Activated naive CD4-positive, alpha-beta T cell treated with anti-CD3 and anti-CD28 coated beads for 36 hours (primary cell): ENCODE results near the gene KCNJ9. TPM values are rescaled to one million over a fixed set of nuclear protein-coding genes. Genes with fewer than 3 reads are reported as not detected.
A peak's percentile ranks its signal among the peaks of the same experiment; 100 is the strongest.

Experiments used
- CTCF ChIA-PET: fragments of 350-600 bp; sonication (Branson Sonifier 250); formaldehyde crosslinking; loops from one replicate; lab custom pipeline; 2021; ENCODE audit warnings: antibody characterized with exemption; lab: Charles Lee
- DNase-seq: peaks from one replicate; pipeline ENCODE4 v3.0.0-alpha.2; 2020
- H3K27ac Mint-ChIP-seq: one replicate; pipeline ENCODE4 v1.8.0; 2021; ENCODE audit warnings: mild to moderate bottlenecking, mixed read lengths
- H3K27me3 Mint-ChIP-seq: one replicate; pipeline ENCODE4 v1.8.0; 2021; ENCODE audit warnings: low read depth, mixed read lengths
- H3K36me3 Mint-ChIP-seq: one replicate; pipeline ENCODE4 v1.8.0; 2021; ENCODE audit warnings: low read depth, mixed read lengths
- H3K4me1 Mint-ChIP-seq: one replicate; pipeline ENCODE4 v1.8.0; 2021; ENCODE audit warnings: low read depth, mixed read lengths
- H3K4me3 Mint-ChIP-seq: one replicate; pipeline ENCODE4 v1.8.0; 2021; ENCODE audit warnings: mild to moderate bottlenecking, moderate library complexity, mixed read lengths
- H3K9me3 Mint-ChIP-seq: one replicate; pipeline ENCODE4 v1.8.0; 2021; ENCODE audit warnings: mixed read lengths
- intact Hi-C: fragments of 100-400 bp; cut with micrococcal nuclease; formaldehyde crosslinking; loops from one replicate; pipeline ENCODE4 v1.15.1; 2023
- total RNA-seq, 2 experiments: library from RNA; stranded (reverse); gene quantifications; one replicate each; pipeline ENCODE4 v1.2.3, GENCODE V29; 2021

KCNJ9 gene
- total RNA-seq, 2 experiments from 2014 or later: not detected

DNA sequence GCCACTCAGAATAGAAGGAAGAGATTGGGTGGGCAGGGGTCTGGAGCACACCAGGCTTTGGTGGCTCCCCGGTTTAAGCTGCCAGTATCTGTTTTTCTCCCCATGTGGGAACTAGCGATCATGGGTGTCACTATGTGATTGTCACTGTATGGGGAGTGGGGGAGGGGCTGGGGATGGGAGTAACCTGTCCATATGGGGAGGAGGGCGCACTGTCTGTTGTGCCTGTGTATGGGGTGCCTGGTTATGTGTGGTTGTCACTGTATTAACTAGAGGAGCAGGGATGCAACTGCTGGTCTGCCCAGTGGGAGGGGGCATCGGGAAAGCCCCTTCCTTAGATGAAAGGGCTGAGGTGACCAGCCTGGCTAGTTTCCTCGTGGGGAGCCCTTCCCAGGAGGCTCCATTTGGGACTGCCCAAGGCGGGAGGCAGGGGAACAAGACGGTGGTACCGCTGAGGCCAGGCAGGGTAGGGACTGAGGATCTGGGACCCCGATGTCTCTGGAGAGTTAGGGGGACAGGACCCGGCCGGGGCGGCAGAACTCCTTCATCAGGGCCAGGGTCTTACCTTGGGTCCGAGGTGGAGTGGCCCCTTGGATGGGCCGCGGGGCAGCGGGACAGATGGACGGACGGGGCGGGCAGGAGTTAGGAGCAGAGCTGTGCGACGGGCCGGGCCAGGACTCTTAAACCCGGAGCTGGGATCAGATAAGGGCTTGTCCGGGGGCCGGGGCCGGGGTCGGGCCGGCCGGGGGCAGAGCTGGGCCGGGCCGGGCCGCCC is 11.7 kb upstream of the KCNJ9 start, which contains the start of gene KCNJ10:
TSS of gene KCNJ10 (minus strand) at position 701 of the 772 bp plus-strand sequence. CDS start 27,628 bp downstream, outside the sequence.
- Mint-ChIP-seq H3K4me1 (peaks cover 16% of the 10 kb centered on the region), H3K27me3 (peaks cover 15% of the 10 kb centered on the region), H3K4me3 (peak within 1 kb of the TSS; percentile 82), H3K36me3 (no peaks in the 10 kb centered on the region), H3K27ac (no peak within 1 kb of the TSS), H3K9me3 (no peaks in the 10 kb centered on the region)
- CTCF ChIA-PET: interaction anchor here (1.1 to 21.7 kb wide), 3 partner anchors 10 to 92 kb away, joined by 3 to 565 read pairs (median 18); no protein-coding TSS in a partner anchor
- DNase-seq: no peak
- intact Hi-C loops: loop anchor here (2.0 kb wide), 1 partner anchor 39 kb away; the partner anchor contains the start of gene PIGM

DNA sequence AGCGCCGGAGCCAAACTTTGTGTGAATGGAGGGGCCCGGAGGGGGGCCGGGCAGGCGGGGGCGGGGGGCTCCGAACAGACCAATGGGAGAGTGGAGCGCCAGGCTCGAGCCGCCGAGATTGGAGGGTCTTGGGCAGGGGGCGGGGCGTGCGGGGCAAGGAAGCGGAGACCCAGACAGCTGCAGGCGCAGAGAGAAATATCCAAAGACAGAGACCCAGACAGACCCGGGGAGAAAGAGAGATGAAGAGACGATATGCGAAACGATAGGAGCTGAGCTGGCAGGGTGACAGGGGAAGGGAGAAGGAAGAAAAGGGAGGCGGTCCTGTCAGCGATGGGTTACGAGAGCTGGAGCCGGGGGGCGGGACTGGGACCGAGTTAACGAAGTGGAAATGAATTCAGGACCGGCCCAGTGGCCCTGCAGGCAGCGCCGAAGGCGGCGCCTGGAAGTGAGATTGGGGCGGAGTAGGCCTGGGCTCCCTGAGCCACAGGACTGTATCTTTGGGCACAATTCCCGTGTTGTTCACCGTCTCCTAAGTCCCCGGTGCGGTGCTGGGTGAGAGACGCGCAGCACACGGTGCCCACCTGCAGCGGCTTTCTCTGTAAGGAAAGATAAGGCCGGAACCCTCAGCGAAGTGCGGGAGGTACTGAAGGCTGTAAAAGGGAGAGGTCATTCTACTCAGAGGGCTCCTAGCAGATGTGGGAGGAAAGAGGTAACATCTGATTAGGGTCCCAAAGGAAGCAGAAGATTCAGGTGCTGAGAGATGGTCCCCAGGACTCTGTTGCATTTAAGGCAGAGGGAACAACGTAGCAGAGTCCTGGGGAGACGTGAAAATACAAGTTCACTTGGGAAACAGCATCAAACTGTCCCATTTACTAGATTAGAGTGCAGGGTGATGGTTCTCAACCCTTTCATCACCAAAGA is 10.8 kb upstream of the KCNJ9 start:
- Mint-ChIP-seq H3K4me3 (peak overlapping the region; percentile 82), H3K27me3 (peaks cover 15% of the 10 kb centered on the region), H3K4me1 (peaks cover 16% of the 10 kb centered on the region), H3K27ac (no peak overlapping the region), H3K36me3 (no peaks in the 10 kb centered on the region), H3K9me3 (no peaks in the 10 kb centered on the region)
- peak; percentile 62 for DNase-seq
- intact Hi-C loops: loop anchor here (2.0 kb wide), 1 partner anchor 40 kb away; the partner anchor contains the start of gene PIGM
- CTCF ChIA-PET: interaction anchor here (1.1 to 21.7 kb wide), 5 partner anchors 9 to 93 kb away, joined by 3 to 565 read pairs (median 7); partner anchors contain the start of gene IGSF8

DNA sequence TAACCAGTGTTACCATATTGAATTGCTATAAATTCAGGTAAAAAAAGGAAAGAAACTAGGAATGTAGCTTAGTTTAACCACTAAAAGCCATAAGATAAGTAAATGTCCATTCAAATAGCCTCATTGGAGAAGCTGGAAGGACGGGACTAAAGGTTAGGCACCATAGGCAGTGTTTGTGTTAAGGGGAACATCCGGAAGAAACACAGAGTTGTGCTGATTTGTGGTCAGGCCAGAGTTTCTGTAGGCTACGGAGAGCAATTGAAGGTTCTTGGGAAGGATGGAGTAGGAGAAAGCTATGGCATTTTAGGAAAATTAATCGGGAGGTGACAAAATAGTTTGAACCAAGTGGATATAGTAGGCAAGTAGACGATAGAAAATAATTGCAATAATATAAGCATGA is 10.0 kb upstream of the KCNJ9 start:
- Mint-ChIP-seq H3K27me3 (peaks cover 15% of the 10 kb centered on the region), H3K36me3 (no peaks in the 10 kb centered on the region), H3K27ac (no peak overlapping the region), H3K4me1 (peaks cover 16% of the 10 kb centered on the region), H3K9me3 (no peaks in the 10 kb centered on the region), H3K4me3 (no peak overlapping the region)
- intact Hi-C loops: loop anchor here (2.0 kb wide), 1 partner anchor 40 kb away; the partner anchor contains the start of gene PIGM
- DNase-seq: no peak
- CTCF ChIA-PET: interaction anchor here (1.0 to 21.7 kb wide), 5 partner anchors 8 to 27 kb away, joined by 3 to 565 read pairs (median 7); partner anchors contain the start of gene IGSF8

DNA sequence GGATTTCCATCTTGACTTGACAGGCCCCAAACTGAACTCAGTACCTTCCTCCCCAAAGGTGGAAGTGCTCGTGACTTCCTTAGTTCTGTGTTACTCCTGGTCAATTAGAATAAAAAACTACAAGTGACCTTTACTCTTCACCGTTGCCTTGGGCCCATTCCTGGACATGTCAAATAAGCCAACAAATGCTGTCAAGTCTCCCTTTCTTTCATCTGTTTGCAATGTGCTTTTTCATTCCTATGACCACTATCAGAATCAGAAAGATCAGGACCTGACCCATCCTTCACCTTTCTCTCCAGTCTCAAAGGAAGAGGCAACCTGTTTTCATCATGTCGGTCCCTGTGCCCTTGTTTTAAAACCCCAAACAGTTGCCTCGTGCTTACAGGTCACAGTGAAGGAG is 6.5 kb upstream of the KCNJ9 start:
- Mint-ChIP-seq H3K4me1 (peaks cover 12% of the 10 kb centered on the region), H3K36me3 (no peaks in the 10 kb centered on the region), H3K27me3 (peaks cover 28% of the 10 kb centered on the region), H3K4me3 (no peak overlapping the region), H3K9me3 (no peaks in the 10 kb centered on the region), H3K27ac (no peak overlapping the region)
- CTCF ChIA-PET: interaction anchor here (1.2 to 21.7 kb wide), 3 partner anchors 10 to 24 kb away, joined by 5 to 565 read pairs (median 15); no protein-coding TSS in a partner anchor
- DNase-seq: no peak
- intact Hi-C loops: no loop called here

DNA sequence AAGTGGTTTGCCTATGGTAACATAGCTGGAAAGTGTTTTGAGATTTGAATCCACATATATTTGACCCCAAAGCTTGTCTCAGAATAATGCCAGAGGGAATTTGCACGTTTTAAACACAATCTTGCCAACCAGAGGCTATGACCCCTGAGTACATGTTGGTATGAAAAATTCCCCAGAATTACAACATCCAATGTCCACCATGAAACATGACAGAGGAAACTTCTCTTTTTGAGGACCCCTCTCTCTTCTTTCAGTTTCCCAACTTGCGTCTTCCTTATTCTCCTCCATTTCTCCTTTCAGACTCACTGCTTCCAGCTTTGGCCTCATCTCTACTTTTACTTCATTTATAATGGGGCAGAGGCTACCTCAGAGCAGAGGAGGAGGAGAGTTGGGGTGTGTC is 5.5 kb upstream of the KCNJ9 start:
- Mint-ChIP-seq H3K27me3 (peaks cover 29% of the 10 kb centered on the region), H3K9me3 (no peaks in the 10 kb centered on the region), H3K4me3 (no peak overlapping the region), H3K36me3 (no peaks in the 10 kb centered on the region), H3K27ac (no peak overlapping the region), H3K4me1 (peaks cover 6% of the 10 kb centered on the region)
- no peak for DNase-seq
- CTCF ChIA-PET: interaction anchor here (1.2 to 21.7 kb wide), 5 partner anchors 9 to 25 kb away, joined by 4 to 565 read pairs (median 7); no protein-coding TSS in a partner anchor
- intact Hi-C loops: no loop called here

DNA sequence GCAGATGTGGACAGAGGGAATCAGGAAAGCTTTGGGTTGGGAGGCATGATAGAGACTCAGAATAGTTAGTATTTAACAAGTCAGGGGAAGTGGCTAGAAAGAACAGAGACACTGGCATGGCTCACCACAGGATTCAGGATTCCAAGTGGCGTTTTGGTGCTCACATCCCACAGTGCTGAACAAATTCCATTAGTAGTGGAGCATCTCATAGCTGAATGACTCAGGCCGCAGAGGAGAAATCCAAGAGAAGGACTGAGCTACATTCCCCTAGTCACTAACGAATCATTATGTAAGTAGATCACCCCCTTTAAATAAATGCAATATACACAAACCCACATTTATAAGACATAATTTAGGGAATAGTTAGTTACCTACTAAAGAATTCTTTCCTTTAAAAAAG is 5.0 kb upstream of the KCNJ9 start:
- intact Hi-C loops: no loop called here
- Mint-ChIP-seq H3K27ac (no peak overlapping the region), H3K4me1 (peaks cover 5% of the 10 kb centered on the region), H3K27me3 (peaks cover 34% of the 10 kb centered on the region), H3K36me3 (no peaks in the 10 kb centered on the region), H3K4me3 (no peak overlapping the region), H3K9me3 (no peaks in the 10 kb centered on the region)
- CTCF ChIA-PET: interaction anchor here (0.5 to 21.7 kb wide), 5 partner anchors 9 to 1021 kb away, joined by 4 to 565 read pairs (median 7); no protein-coding TSS in a partner anchor
- DNase-seq: no peak

DNA sequence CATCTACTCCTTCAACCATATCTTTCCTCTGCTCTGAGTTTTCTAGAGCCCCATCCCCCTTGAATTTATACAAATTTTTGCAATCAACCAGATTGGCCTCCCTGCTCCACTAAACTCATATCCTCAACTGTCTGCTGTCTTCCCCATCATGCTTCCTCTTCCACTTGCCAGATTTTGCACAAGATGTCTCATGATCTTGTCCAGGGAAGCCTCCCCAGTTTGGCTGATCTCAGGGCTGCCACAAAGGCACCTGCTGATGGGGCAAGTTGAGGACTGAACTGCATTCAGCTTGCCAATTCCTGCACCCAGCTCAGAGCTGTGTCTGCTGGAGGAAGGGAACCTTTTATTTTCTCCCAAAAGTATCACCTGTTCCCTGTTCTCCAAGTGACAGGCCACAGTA is 3.9 kb upstream of the KCNJ9 start:
- Mint-ChIP-seq H3K4me3 (no peak overlapping the region), H3K36me3 (no peaks in the 10 kb centered on the region), H3K27me3 (peaks cover 38% of the 10 kb centered on the region), H3K27ac (no peak overlapping the region), H3K9me3 (no peaks in the 10 kb centered on the region), H3K4me1 (no peaks in the 10 kb centered on the region)
- no peak for DNase-seq
- CTCF ChIA-PET: interaction anchor here (0.6 to 21.7 kb wide), 19 partner anchors 8 to 930 kb away, joined by 3 to 565 read pairs (median 6); partner anchors contain the start of genes KCNJ10 and PIGM
- intact Hi-C loops: no loop called here

DNA sequence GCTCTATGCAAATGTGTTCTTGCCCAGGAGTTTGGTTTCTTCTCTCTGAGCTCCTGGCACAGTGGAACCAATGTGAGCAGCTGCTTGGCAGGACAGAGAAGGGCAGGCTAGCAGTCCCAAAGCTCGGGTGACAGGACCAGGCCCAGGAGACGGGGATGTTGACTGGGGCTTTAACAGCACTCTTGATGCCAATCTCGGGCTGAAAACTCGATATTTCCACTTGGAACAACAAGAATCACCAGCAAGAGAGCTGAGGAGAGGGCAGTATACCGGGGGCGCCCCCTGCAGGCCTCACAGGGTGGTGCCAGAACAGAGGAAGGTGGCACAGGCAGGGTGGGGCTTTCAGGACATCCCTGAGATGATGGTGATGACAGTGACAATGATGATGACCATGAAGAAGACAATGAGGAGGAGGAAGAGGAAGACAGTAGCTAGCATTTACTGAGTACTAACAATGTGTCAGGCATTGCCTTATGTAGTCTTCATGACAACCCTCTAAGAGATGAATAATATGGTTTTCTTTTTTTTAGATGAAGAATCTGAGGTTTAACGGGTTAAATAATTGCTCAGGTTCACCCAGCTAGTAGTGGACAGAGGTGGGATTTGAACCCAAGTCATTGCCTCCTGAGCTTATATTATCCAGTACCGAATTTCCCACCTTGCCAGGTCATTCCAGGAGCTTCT is 2.7 kb upstream of the KCNJ9 start:
- DNase-seq: peak; percentile 77
- Mint-ChIP-seq H3K27me3 (peaks cover 40% of the 10 kb centered on the region), H3K4me3 (no peak overlapping the region), H3K9me3 (no peaks in the 10 kb centered on the region), H3K36me3 (no peaks in the 10 kb centered on the region), H3K27ac (no peak overlapping the region), H3K4me1 (no peaks in the 10 kb centered on the region)
- CTCF ChIA-PET: interaction anchor here (0.7 to 21.7 kb wide), 39 partner anchors 9 to 298 kb away, joined by 3 to 565 read pairs (median 5); partner anchors contain the start of genes IGSF8, KCNJ10 and PIGM
- intact Hi-C loops: loop anchor here (1.0 to 2.0 kb wide), 3 partner anchors 32 to 298 kb away; partner anchors contain the start of gene DUSP23

DNA sequence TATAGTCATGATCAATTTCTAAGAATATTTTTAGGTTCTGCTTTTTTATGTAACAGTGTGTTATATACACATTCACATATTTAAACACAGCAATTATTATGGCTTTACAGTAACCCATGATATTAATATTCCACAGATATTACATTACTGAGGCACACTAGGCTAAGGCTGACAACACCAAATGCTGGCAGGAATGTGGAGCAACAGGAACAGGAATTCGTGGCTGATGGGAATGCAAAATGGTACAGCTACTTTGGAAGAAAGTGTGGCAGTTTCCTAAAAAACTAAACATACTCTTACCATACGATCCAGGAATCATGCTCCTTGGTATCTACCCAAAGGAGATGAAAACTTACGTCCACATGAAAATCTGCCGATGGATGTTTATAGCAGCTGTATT is 1.9 kb upstream of the KCNJ9 start:
- Mint-ChIP-seq H3K27me3 (peaks cover 40% of the 10 kb centered on the region), H3K27ac (no peak overlapping the region), H3K9me3 (no peaks in the 10 kb centered on the region), H3K36me3 (no peaks in the 10 kb centered on the region), H3K4me3 (no peak overlapping the region), H3K4me1 (peaks cover 4% of the 10 kb centered on the region)
- CTCF ChIA-PET: interaction anchor here (0.6 to 21.7 kb wide), 26 partner anchors 9 to 297 kb away, joined by 3 to 565 read pairs (median 6); partner anchors contain the start of genes IGSF8, KCNJ10 and PIGM
- DNase-seq: no peak
- intact Hi-C loops: loop anchor here (2.0 kb wide), 1 partner anchor 299 kb away; the partner anchor contains the start of gene DUSP23

DNA sequence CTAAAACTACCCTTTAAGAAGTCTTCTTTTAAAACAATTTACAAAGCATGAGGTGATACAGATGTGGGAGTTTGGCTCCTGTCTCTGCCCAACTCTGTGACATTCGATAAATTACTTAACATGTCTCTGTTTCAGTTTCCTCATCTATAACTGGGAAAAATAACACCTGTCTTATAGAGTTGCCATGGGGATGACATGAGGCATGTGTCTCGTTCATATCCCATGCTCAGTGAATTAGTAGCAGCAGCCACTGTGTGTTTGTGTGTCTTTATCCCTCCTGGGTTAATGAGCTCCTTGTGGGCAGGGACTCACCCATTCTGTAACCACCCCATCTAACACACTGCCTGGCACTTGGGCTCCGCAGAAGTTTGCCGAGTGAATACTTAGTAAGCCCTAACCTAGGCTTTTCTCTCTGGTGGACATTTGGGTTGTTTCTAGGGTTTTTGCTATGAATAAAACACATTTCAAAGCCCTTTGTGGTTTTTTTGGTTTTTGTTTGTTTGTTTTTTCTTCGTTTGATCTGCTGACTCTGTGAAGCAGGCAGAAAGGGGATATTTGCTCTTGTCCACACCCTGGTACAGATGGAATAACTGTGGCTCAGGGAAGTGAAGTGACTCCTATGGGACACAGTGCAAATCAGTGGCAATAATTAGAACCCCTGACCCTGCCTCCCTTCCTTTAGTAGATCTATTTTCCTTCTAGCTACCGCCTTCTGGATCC is 797 bp upstream of the KCNJ9 start:
- DNase-seq: no peak
- Mint-ChIP-seq H3K9me3 (no peaks in the 10 kb centered on the region), H3K4me3 (no peak overlapping the region), H3K27me3 (peaks cover 40% of the 10 kb centered on the region), H3K36me3 (no peaks in the 10 kb centered on the region), H3K4me1 (peaks cover 5% of the 10 kb centered on the region), H3K27ac (no peak overlapping the region)
- CTCF ChIA-PET: interaction anchor here (0.9 to 21.7 kb wide), 6 partner anchors 11 to 144 kb away, joined by 3 to 565 read pairs (median 5); partner anchors contain the start of genes KCNJ10 and PIGM
- intact Hi-C loops: loop anchor here (5.0 kb wide), 1 partner anchor 283 kb away; no protein-coding TSS in a partner anchor
